NCI-H446 treated with DMSO at 0.1 percent for 48 hours (cell line): ENCODE measurements around the gene RIC3.
A peak's percentile ranks its signal among the peaks of the same experiment; 100 is the strongest.

ENCODE experiments used
- DNase-seq: peaks from one replicate; lab custom pipeline; 2025; lab: John Stamatoyannopoulos, UW

Gene RIC3

DNA sequence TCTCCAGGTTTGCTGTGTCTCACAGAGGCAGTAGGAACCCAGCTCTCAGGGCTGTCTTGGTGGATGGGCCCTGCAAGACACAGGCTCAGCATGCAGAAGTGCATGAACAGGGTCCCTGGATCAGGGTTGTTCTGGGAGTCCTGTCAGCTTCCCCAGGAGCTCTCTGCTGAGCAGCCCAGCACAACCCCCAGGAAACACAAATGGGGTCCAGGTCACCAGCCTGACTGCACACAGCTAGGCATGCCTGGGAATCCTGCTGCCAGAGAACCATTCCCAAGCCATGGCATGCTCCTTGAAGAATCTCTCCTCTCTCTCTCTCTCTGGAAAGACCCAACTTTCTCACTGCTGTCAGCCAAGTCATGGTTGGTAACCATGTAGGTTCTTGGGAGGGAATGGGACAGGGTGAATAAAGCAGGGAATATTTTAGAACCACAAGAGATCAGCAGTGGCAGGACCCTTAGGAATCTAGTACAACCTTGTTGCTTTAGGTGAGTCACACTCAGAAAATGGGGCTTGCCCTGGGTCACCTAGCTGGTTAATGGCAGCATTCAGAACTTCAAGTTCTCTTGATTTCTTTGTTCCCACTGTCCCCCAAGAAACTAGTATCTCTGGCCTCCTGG lies 66.4 kb downstream of the RIC3 start:
- DNase-seq = no peak

GRCh38 chr11:8101421-8101820 lies 67.4 kb downstream of the RIC3 start:
- no peak for DNase-seq

DNA sequence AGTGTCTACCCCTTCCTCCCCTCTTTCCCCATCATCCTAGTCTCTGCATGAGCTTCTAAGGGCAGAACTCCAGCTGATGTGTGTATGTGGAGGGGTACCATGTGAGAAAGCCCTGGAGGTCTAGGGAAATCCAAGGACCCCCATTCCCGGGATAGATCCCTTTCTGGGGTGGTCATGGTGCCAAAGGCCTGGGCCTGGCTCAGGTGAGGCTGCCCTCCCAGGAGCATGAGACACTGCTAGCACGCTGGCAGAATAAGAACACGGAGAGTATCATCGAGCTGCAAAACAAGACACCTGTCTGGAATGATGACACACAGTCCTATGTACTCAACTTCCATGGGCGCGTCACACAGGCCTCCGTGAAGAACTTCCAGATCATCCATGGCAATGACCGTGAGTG lies 68.2 kb downstream of the RIC3 start:
- DNase-seq = no peak

DNA sequence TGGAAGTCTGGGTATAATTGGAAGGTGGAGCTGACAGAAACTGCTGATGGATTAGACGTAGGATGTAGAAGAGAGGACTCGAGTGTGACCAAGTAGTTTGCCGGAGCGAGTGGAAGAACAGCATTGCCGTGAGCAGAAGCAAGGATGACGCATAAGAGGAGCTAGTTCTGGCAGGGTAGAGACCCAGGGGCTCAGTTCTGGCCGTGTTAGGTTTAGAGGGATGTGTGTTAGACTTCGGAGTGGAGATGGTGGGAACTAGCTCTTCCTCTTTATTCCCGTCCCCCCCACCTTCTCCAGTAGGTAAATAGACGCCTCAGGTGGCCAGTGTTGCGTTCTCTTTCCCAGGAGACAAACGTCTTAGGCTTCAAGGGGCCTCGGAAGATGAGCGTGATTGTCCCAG lies 68.7 kb downstream of the RIC3 start:
- DNase-seq = no peak

GRCh38 chr11:8099291-8099899 lies 69.4 kb downstream of the RIC3 start:
- peak; percentile 21 for DNase-seq

- DNase-seq = no peak
Measured at GRCh38 chr11:8098879-8099278, 69.9 kb downstream of the RIC3 start.

GRCh38 chr11:8098361-8098760 lies 70.5 kb downstream of the RIC3 start:
- no peak for DNase-seq

GRCh38 chr11:8097926-8098325 lies 70.9 kb downstream of the RIC3 start:
- DNase-seq = no peak

DNA sequence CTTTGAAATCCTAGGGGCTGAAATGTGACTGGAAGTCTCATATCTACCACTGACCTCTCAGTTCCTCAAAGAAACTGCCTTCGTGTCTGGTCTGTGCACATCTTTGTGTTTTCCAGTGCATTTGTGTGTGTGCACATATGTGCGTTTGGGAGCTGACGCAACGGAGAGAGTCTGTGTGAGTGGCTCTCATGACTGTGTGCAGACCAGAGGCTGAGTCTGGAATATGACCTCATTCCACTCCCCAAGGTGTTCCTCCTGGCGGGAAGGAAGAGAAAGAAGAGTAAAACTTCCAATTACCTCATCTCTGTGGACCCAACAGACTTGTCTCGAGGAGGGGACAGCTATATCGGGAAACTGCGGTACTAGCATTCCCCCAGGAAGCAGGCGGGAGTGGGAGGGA lies 71.4 kb downstream of the RIC3 start:
- no peak for DNase-seq

DNA sequence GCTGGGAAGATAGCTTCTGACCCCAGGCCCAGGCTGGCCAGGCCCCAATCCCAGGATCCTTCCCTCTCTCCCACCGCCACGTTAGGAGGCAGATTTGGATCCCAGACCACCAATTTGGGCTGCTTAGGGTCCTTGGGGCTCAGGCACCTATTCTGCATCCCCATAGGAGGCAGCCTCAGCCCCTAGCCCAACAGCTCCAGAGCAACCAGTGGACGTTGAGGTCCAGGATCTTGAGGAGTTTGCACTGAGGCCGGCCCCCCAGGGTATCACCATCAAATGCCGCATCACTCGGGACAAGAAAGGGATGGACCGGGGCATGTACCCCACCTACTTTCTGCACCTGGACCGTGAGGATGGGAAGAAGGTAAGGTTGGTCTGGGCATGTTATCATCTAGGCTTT lies 71.8 kb downstream of the RIC3 start:
- no peak for DNase-seq

DNA sequence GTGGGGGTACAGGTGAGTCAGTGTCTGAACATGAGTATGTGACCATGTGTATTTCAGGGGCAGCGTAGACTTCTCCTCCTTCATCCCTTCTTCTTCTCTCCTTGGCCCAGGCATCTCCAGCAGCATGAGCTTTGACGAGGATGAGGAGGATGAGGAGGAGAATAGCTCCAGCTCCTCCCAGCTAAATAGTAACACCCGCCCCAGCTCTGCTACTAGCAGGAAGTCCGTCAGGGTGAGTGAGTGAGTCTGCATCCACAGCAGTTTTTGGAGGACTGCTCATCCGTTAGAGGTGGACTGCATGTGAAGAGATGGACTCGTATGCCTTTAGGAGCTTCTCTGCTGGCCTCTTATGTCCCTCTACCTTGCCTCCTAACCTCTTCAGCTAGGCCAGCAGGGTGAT lies 72.2 kb downstream of the RIC3 start:
- no peak for DNase-seq

DNA sequence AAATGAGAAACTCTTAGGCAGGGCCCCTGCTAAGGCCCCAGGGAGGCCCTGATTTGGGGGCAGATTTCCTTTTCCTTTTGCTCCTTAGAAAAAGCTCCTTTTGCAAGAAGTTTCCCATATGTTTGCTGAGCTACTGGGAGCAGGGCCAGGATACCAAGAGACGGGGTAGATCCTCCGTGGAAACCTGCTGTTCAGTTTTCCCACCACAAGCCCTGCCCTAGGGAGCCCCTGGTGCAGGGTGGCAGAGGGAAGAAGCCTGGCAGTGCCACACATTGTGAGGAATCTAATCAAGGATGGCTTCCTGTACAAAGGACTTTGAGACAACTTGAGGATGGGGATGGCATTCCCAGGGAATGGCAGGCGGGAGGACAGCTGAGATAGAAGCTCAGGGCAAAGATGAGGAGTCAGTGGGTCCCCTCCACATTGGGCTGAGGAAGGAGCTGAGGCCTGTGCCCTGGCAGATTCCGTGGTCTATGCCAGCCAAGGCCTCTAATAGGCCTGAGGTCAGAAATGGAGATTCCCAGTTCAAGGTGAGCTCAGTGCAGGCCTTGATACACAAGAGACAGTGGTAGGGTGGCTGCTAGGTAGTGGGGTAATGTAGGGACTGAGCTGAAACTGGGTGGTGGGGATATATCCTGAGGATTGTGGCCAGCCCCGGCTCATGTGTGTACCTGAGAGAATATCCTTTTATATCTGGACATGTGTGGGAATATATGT lies 72.9 kb downstream of the RIC3 start:
- no peak for DNase-seq

DNA sequence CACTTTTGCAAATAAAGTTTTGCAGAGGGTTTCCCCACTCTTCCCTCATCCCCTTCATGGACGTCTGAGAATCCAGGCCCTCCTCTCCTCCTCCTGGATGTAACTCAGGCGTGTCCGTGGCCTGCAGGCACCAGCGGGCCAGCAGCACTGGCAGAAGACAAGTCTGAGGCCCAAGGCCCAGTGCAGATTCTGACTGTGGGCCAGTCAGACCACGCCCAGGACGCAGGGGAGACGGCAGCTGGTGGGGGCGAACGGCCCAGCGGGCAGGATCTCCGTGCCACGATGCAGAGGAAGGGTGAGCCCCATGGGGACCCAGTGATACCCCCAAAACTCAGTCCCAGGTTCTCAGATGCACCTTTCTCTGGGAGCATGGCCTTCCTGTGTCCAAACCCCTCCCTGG lies 73.5 kb downstream of the RIC3 start:
- no peak for DNase-seq

DNA sequence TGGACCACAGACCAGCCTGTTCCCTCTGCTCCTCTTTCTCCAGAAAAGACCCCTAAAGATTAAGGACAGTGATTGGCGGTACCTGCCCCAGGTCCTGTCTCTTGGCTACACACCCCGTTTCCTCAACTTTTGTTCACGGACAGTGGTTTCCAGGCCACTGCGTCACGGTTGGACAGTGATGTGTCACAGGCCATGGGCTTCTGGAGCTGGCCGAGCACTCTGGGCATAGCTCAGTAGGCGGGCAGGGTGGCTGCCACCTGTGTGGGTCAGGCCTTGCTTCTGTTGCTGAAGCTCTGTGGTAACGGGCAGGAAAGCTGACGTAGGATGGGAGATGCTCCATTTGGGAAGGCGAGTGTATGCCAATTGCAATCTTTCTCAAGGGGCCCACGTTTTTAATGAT lies 74.2 kb downstream of the RIC3 start:
- DNase-seq = no peak

DNA sequence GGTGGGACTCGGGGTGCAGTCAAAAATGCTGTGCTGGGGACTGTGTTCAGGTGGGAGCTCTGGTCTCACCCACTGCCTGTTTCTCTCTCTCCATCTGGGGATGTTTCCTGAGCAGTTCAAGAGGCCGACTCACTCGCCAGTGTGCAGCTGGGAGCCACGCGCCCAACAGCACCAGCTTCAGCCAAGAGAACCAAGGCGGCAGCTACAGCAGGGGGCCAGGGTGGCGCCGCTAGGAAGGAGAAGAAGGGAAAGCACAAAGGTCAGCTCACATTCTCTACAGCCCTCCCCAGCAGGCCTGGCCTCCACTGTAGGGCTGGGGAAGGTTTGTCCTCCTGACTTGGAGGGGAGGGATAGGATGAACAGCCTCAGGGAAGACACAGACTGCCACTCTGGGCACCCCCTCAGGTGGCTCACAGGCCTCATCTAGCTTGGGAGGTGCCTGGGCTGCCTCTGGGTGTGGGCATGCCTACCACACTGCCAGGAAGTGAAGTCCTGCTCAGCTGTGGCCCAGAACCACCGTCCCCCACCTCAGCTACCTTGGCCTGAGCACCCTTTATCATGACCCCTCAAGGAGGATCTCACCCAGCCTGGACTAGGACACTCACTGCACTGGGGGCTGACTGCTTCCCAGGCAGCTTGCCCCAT lies 74.8 kb downstream of the RIC3 start:
- DNase-seq = no peak

GRCh38 chr11:8092587-8093424 lies 76.0 kb downstream of the RIC3 start:
- peak; percentile 21 for DNase-seq

DNA sequence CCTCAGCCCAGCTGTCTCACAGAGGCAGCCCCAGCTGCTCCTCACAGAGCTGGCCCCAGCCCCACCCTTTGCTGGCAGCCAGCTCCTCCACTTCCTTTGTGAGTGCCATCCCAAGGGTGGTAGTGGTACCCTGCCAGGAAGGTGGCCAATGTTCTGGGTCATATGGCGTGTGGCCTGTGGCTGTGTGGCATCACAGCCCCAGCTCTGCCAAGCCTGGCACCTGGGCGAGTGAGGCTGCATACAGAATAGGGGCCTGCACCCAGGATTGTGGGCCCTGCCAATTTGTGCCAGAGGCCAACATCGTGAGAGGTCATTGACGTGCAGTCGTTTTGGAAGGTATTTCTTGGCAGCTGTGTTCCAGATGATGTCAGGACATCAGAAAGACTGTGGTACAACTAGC lies 77.1 kb downstream of the RIC3 start:
- DNase-seq = no peak

DNA sequence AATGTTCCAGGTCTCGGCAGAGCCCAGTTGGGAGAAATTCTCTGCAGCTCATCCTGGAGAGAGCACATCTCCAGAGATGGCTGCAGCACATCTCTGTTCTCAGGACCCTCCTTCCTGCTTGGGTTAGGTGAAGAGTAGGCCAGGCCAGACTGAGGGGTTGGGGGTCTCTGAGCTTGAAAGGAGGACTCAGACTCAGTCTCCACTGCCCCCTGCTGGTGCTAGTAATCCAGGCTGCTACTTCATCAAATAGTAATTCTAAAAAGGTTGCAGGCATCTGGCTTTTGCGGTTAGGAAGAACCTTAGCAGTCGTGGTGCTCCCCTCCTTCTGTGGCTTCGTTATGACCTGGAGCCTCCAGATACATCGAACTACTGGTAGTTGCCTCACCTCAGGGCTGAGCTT lies 78.1 kb downstream of the RIC3 start:
- no peak for DNase-seq

GRCh38 chr11:8089791-8090510 lies 78.9 kb downstream of the RIC3 start:
- DNase-seq = no peak

GRCh38 chr11:8087756-8088155 lies 81.1 kb downstream of the RIC3 start:
- DNase-seq = no peak

- DNase-seq = no peak
Measured at GRCh38 chr11:8087185-8087584, 81.6 kb downstream of the RIC3 start.

DNA sequence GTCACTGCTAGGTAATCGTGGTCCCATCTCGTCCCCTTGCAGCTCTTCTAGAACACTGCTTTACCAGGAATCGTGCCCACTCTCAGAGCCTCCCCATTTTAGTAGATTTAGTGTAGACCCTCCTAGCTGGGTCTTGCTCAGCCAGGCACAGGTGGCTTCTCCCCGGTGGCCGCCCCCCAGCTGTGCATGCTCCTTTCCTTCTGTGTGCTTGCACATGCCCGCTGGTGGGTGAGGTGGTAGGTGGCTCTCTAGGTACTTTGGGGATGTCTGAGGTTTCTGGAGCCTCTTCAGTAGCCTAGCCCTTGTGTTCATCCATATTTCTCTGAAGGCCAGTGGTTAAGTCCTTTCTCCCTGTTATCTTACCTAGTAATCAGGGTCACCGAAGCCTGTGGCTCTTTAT lies 82.3 kb downstream of the RIC3 start:
- no peak for DNase-seq
